Suprapubic skin (tissue), 4 donors: ENCODE data around the gene KRT71. TPM values are rescaled to one million over a fixed set of nuclear protein-coding genes. Genes with fewer than 3 reads are reported as not detected.
A peak's percentile ranks its signal among the peaks of the same experiment; 100 is the strongest.

Source experiments
- DNase-seq, 2 donors: peaks; one replicate each; pipeline ENCODE4 v3.0.0-alpha.2; 2019; ENCODE audit warnings: low spot score in 2 of 2
- H3K27ac ChIP-seq: fragments of 200-600 bp; sonication (generic); one replicate; pipeline ENCODE4 v1.5.1; 2019
- H3K27me3 ChIP-seq: fragments of 200-600 bp; sonication (generic); one replicate; pipeline ENCODE4 v1.5.1; 2019
- H3K36me3 ChIP-seq: fragments of 200-600 bp; sonication (generic); one replicate; pipeline ENCODE4 v1.5.1; 2019
- H3K4me1 ChIP-seq: fragments of 200-600 bp; sonication (generic); one replicate; pipeline ENCODE4 v1.5.1; 2019
- H3K4me3 ChIP-seq: fragments of 200-600 bp; sonication (generic); one replicate; pipeline ENCODE4 v1.5.1; 2019; ENCODE audit warnings: mild to moderate bottlenecking
- H3K9me3 ChIP-seq: fragments of 200-600 bp; sonication (generic); one replicate; pipeline ENCODE4 v1.5.1; 2019
- EP300 ChIP-seq: sonication (generic); formaldehyde crosslinking; IDR thresholded peaks from one replicate; pipeline ENCODE4 v1.6.1; 2017; ENCODE audit warnings: antibody characterized with exemption
- POLR2A ChIP-seq, 2 donors: fragments of 450-650 bp; IDR thresholded peaks; one replicate each; pipeline ENCODE4 v1.6.1; 2017; ENCODE audit warnings: antibody characterized with exemption in 2 of 2, mild to moderate bottlenecking in 2 of 2, moderate library complexity in 2 of 2
- POLR2AphosphoS5 ChIP-seq, 3 donors: sonication (generic); formaldehyde crosslinking; IDR thresholded peaks; one replicate each; pipeline ENCODE4 v1.6.1; 2017; ENCODE audit warnings: antibody characterized with exemption in 3 of 3
- WGBS: methylation state at CpG from one replicate; pipeline ENCODE4 v1.1.5; 2018; 5-methylcytosine and 5-hydroxymethylcytosine counted together
- total RNA-seq, 4 donors: library from RNA; depleted of rRNA; stranded (reverse); fragments of >200 nt; gene quantifications; one replicate each; pipeline ENCODE4 v1.1.0, GENCODE V29; 2016
- TF ChIP-seq, protein P1 (sequence below), 2 donors: fragments of 200-600 bp in 1 of 2; fragments of 450-650 bp in 1 of 2; sonication (generic) in 1 of 2; IDR thresholded peaks; one replicate each; pipeline ENCODE4 v1.5.1; 2016 to 2019; ENCODE audit warnings: antibody characterized with exemption in 2 of 2, mild to moderate bottlenecking in 1 of 2, moderate library complexity in 1 of 2

The KRT71 gene
- total RNA-seq, 4 donors from 2014 or later, result 5.5 to 231 (median 70.8) TPM

DNA sequence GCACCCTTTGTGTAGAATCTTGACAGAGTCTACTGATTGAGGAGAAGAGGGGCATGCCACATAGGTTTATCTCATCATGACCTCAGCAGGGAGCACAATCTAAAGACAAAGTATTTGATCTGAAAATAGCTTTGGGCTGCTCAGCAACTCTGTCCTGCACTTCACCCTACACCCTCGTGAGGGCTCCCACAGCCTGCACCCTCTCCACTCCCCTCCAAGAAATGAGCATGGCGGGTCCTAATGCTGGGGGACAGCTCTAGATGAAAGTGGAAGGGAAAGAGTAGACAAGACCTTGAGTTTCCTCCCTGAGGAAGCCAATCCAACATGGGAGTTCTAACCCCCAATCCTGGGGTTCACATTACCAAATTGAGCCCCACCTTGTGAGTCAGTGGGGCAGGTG lies 22.0 kb downstream of the KRT71 start:
- Histone ChIP-seq H3K4me1 (peaks cover 3% of the 10 kb centered on the region), H3K9me3 (no peaks in the 10 kb centered on the region), H3K27me3 (no peaks in the 10 kb centered on the region), H3K36me3 (no peaks in the 10 kb centered on the region), H3K4me3 (no peak overlapping the region), H3K27ac (no peak overlapping the region)
- 100% methylated on average over 2 of the region's 2 CpGs for WGBS
- no peak for DNase-seq
- no peak for TF ChIP-seq EP300

DNA sequence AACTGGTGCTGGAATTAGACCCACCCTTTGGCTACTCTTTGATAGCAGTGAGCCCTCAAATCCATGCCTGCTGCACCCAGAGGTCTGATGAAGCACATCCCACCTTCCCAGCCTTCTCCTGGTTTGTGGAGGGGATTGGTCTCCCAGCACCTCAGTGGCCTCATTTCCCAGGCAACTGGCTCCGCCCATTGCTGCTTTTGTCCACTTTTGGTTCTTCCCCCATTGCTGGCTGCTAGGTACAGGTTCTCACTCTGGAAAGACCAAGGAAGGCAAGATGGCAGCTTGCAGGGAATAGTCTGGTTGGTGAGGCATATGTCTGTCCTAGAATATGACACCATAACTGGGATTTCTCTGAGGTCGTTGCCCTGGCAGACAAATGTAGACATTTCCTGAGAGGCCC lies 22.6 kb downstream of the KRT71 start:
- Histone ChIP-seq H3K27ac (no peak overlapping the region), H3K36me3 (no peaks in the 10 kb centered on the region), H3K4me1 (peaks cover 9% of the 10 kb centered on the region), H3K27me3 (no peaks in the 10 kb centered on the region), H3K9me3 (no peaks in the 10 kb centered on the region), H3K4me3 (no peak overlapping the region)
- DNase-seq, result no peak
- TF ChIP-seq POLR2AphosphoS5 (IDR thresholded peaks at IDR 0.05), result no peak
- no peak for TF ChIP-seq POLR2A (IDR thresholded peaks at IDR 0.05)
- no peak for TF ChIP-seq EP300
- TF ChIP-seq, protein P1, sequence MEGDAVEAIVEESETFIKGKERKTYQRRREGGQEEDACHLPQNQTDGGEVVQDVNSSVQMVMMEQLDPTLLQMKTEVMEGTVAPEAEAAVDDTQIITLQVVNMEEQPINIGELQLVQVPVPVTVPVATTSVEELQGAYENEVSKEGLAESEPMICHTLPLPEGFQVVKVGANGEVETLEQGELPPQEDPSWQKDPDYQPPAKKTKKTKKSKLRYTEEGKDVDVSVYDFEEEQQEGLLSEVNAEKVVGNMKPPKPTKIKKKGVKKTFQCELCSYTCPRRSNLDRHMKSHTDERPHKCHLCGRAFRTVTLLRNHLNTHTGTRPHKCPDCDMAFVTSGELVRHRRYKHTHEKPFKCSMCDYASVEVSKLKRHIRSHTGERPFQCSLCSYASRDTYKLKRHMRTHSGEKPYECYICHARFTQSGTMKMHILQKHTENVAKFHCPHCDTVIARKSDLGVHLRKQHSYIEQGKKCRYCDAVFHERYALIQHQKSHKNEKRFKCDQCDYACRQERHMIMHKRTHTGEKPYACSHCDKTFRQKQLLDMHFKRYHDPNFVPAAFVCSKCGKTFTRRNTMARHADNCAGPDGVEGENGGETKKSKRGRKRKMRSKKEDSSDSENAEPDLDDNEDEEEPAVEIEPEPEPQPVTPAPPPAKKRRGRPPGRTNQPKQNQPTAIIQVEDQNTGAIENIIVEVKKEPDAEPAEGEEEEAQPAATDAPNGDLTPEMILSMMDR (IDR thresholded peaks at IDR 0.05), result no peak
- WGBS, result 60% methylated on average over 2 of the region's 2 CpGs

DNA sequence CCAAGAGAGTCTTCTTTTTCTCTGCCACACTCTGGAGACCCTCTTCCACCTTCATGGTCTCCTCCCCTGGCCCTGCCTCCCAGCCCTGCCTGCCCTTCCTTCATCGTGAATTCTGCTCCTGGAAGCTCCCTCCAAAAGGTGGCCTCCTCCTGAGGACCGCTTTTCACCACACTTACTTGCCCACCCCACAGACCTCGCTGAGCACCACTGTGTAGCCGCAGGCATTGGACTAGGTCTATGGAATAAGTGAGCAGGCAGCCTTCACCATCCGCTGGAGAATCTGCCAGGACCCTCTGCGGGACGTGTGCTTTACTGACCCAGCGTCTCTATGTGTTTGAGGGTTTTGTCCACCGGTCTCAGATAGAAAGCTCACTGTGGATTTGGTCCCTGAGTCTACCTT lies 23.1 kb downstream of the KRT71 start:
- Histone ChIP-seq H3K9me3 (no peaks in the 10 kb centered on the region), H3K4me1 (peaks cover 14% of the 10 kb centered on the region), H3K36me3 (no peaks in the 10 kb centered on the region), H3K27me3 (no peaks in the 10 kb centered on the region), H3K27ac (no peak overlapping the region), H3K4me3 (no peak overlapping the region)
- no peak for TF ChIP-seq POLR2AphosphoS5 (IDR thresholded peaks at IDR 0.05)
- TF ChIP-seq POLR2A (IDR thresholded peaks at IDR 0.05), result no peak
- TF ChIP-seq EP300, result no peak
- 96% methylated on average over 9 of the region's 9 CpGs for WGBS
- DNase-seq, result no peak

DNA sequence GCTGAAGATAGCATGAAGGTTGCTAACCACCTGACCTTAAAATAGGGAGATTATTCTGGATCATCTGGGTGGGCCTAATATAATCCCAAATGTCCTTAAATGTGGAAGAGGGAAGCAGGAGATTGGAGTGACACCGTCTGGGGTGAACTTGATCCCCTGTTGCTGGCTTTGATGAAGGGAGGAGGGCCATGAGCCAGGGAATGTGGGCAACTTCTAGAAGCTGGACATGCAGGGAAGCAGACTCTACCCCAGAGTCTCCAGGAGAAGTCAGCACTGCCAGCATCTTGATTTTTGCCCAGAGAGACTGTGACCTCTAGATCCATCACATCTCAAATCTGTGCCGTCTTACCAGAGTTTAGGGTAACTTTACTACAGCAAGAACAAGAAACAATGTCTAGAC lies 23.5 kb downstream of the KRT71 start:
- Histone ChIP-seq H3K27ac (no peak overlapping the region), H3K4me3 (no peak overlapping the region), H3K4me1 (peaks cover 18% of the 10 kb centered on the region), H3K27me3 (no peaks in the 10 kb centered on the region), H3K9me3 (no peaks in the 10 kb centered on the region), H3K36me3 (no peaks in the 10 kb centered on the region)
- no peak for TF ChIP-seq POLR2AphosphoS5 (IDR thresholded peaks at IDR 0.05)
- TF ChIP-seq, protein P1 (IDR thresholded peaks at IDR 0.05), result no peak
- no peak for TF ChIP-seq EP300
- TF ChIP-seq POLR2A (IDR thresholded peaks at IDR 0.05), result no peak
- peak in 1 of 2 donors; percentile 47 for DNase-seq
- WGBS, result 97% methylated on average over 2 of the region's 2 CpGs

DNA sequence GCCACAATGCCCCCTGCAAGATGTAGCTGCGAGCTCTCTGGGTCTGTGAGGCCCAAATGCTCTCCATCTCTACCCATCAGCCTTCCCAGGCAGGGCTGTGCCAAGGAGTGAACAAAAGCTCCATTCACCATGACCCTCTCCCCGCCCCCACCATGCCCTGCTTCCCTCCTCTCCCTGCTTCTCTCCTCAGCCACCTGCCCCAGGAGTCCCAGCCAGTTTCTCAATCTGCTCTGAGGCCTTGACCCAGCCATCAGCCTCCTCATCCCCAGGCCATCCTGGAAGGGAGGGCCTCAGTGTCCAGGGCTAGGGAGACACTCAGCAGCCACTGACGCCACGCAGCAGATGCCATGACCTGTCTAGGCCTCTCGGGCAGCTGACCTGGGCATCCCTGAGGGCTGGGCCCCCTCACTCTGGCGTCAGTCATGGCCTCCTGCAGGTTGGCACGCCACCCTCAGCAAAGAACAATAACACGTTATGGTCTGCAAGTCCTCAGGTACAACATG lies 24.3 kb downstream of the KRT71 start:
- DNase-seq, result peak in 1 of 2 donors; percentile 80
- H3K27ac ChIP-seq, result no peak overlapping the region
- no peaks in the 10 kb centered on the region for H3K27me3 ChIP-seq
- no peaks in the 10 kb centered on the region for H3K36me3 ChIP-seq
- peaks cover 25% of the 10 kb centered on the region for H3K4me1 ChIP-seq
- H3K9me3 ChIP-seq, result no peaks in the 10 kb centered on the region
- 83% methylated on average over 3 of the region's 8 CpGs for WGBS
- no peak overlapping the region for H3K4me3 ChIP-seq
- no peak for TF ChIP-seq EP300
- no peak for TF ChIP-seq POLR2A (IDR thresholded peaks at IDR 0.05)
- TF ChIP-seq POLR2AphosphoS5 (IDR thresholded peaks at IDR 0.05), result no peak
- TF ChIP-seq, protein P1 (IDR thresholded peaks at IDR 0.05), result no peak

DNA sequence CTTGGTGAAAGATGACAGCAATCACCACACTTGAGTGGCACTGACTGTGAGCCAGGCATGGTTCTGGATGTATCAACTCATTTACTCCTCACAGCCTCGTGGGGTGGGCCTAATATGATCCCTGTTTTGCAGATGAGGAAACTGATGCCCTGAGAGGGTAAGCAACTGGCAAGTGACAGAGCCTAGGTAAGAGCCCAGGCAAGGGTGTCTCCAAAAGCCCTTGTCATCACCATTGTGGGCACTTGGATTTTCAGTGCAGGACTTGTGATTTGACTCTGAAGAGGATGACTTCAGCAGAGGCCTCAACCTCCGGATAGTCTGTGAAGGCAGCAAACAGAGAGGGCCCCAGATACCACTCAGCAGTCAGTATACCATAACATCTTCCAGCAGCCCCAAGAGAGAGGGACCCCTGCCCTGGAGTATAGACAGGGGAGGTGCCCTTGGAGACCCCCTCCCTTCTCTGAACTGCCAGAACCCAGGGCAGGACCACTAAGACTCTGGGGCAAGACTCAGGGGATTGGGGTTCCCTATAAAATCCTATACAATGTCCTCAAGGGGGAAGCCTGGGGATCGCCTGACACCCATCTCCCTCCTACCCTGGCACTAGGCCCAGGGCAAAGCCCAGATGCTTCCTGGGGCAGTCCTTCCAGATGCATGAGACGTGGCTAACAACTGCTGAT lies 25.7 kb downstream of the KRT71 start:
- peak in 1 of 2 donors; percentile 55 for DNase-seq
- Histone ChIP-seq H3K4me1 (peaks cover 40% of the 10 kb centered on the region), H3K36me3 (no peaks in the 10 kb centered on the region), H3K4me3 (no peak overlapping the region), H3K9me3 (no peaks in the 10 kb centered on the region), H3K27ac (no peak overlapping the region), H3K27me3 (no peaks in the 10 kb centered on the region)
- 69% methylated on average over 3 of the region's 4 CpGs for WGBS
- TF ChIP-seq EP300, result no peak
- TF ChIP-seq, protein P1 (IDR thresholded peaks at IDR 0.05), result no peak
- no peak for TF ChIP-seq POLR2AphosphoS5 (IDR thresholded peaks at IDR 0.05)
- TF ChIP-seq POLR2A (IDR thresholded peaks at IDR 0.05), result no peak
